ENCODE measurements around the gene SPTLC1.

DNA sequence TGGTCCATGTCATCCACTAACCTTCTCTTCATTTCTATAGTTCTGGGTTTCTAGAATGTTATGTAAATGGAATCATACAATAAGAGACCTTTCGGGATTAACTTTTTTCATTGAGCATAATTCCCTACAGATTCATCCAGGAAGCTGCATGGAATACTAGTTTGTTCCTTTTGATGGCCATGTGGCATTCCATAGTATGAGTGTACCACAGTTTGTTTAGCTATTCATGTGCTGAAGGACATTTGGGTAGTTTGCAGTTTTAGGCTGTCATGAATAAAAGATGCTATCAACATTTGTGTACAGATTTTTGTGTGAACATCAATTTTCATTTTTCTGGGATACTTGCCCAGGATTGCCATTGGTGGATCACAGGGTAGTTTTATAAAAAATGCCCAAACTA is 6.8 kb upstream of the SPTLC1 start:
- no peak for TF ChIP-seq POLR2A (IDR thresholded peaks at IDR 0.05)
- TF ChIP-seq, protein P1, sequence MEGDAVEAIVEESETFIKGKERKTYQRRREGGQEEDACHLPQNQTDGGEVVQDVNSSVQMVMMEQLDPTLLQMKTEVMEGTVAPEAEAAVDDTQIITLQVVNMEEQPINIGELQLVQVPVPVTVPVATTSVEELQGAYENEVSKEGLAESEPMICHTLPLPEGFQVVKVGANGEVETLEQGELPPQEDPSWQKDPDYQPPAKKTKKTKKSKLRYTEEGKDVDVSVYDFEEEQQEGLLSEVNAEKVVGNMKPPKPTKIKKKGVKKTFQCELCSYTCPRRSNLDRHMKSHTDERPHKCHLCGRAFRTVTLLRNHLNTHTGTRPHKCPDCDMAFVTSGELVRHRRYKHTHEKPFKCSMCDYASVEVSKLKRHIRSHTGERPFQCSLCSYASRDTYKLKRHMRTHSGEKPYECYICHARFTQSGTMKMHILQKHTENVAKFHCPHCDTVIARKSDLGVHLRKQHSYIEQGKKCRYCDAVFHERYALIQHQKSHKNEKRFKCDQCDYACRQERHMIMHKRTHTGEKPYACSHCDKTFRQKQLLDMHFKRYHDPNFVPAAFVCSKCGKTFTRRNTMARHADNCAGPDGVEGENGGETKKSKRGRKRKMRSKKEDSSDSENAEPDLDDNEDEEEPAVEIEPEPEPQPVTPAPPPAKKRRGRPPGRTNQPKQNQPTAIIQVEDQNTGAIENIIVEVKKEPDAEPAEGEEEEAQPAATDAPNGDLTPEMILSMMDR (IDR thresholded peaks at IDR 0.05), result no peak
